T-cell (primary cell): Measurements from ENCODE around the gene FKTN. TPM values are rescaled to one million over a fixed set of nuclear protein-coding genes. Genes with fewer than 3 reads are reported as not detected.

Experiments used
- ATAC-seq, 4 experiments: fragments of 200-7000 bp in 3 of 4; fragments of 150-1000 bp in 1 of 4; cut with Tn5 transposase; replicated peaks in 1 of 4; 1 replicate in 3 of 4; 2 replicates in 1 of 4; pipeline ENCODE4 v1.10.0; 2021; ENCODE audit warnings: moderate library complexity in 3 of 4, mild to moderate bottlenecking in 2 of 4, moderate number of reproducible peaks in 1 of 4
- CTCF ChIA-PET, 2 donors: fragments of 300-600 bp; sonication (Branson Sonifier 250); formaldehyde crosslinking; loops; one replicate each; lab custom pipeline; 2022; ENCODE audit warnings: antibody characterized with exemption in 2 of 2; lab: Charles Lee
- POLR2A ChIA-PET, 2 donors: fragments of 300-600 bp; sonication (Branson Sonifier 250); formaldehyde crosslinking; loops; one replicate each; lab custom pipeline; 2022; ENCODE audit warnings: antibody characterized with exemption in 2 of 2; lab: Charles Lee
- DNase-seq, 35 experiments: peaks; one replicate each; pipeline versions ENCODE4 v3.0.0 to v3.0.0-alpha.2; 2013 to 2023
- H3K27ac ChIP-seq: one replicate; pipeline ENCODE4 v1.5.1; 2013; ENCODE audit warnings: low read length
- H3K27me3 ChIP-seq, 2 experiments: replicated peaks in 1 of 2; 1 replicate in 1 of 2; 2 replicates in 1 of 2; pipeline versions ENCODE4 v1.6.1 to v1.7.0; 2013; ENCODE audit warnings: low read length in 1 of 2, mixed read lengths in 1 of 2; ENCODE audit not compliant: control insufficient read depth in 2 of 2, insufficient read depth in 2 of 2; ENCODE audit errors: extremely low read depth in 1 of 2
- H3K36me3 ChIP-seq, 2 donors: 1 replicate in 1 of 2; 2 replicates in 1 of 2; pipeline versions ENCODE4 v1.6.1 to v1.7.0; 2013; ENCODE audit warnings: low read length in 1 of 2; ENCODE audit not compliant: control insufficient read depth in 2 of 2, insufficient read depth in 1 of 2; ENCODE audit errors: extremely low read depth in 1 of 2
- H3K4me1 ChIP-seq, 2 experiments: 1 replicate in 1 of 2; 2 replicates in 1 of 2; pipeline versions ENCODE4 v1.6.1 to v1.7.0; 2013; ENCODE audit warnings: low read length in 2 of 2, mixed read lengths in 1 of 2; ENCODE audit not compliant: insufficient read depth in 2 of 2, control insufficient read depth in 1 of 2; ENCODE audit errors: extremely low read depth in 1 of 2
- H3K4me3 ChIP-seq, 2 donors: 1 replicate in 1 of 2; 2 replicates in 1 of 2; pipeline versions ENCODE4 v1.5.1 to v1.7.0; 2013; ENCODE audit warnings: mild to moderate bottlenecking in 2 of 2, low read length in 1 of 2, moderate library complexity in 1 of 2; ENCODE audit not compliant: control insufficient read depth in 1 of 2; ENCODE audit errors: extremely low read depth in 1 of 2
- H3K9me3 ChIP-seq: 2 replicates; pipeline ENCODE4 v1.7.0; 2013
- H3K27ac Mint-ChIP-seq, 2 donors: one replicate each; pipeline ENCODE4 v1.8.0; 2020 to 2021; ENCODE audit warnings: mild to moderate bottlenecking in 2 of 2, mixed read lengths in 2 of 2
- H3K27me3 Mint-ChIP-seq, 2 donors: one replicate each; pipeline ENCODE4 v1.8.0; 2021 to 2022; ENCODE audit warnings: mixed read lengths in 2 of 2
- H3K36me3 Mint-ChIP-seq: one replicate; pipeline ENCODE4 v1.8.0; 2021; ENCODE audit warnings: mixed read lengths
- H3K4me1 Mint-ChIP-seq, 3 donors: one replicate each; pipeline ENCODE4 v1.8.0; 2020 to 2022; ENCODE audit warnings: mixed read lengths in 3 of 3, mild to moderate bottlenecking in 1 of 3
- H3K4me3 Mint-ChIP-seq, 3 donors: one replicate each; pipeline ENCODE4 v1.8.0; 2020 to 2022; ENCODE audit warnings: mild to moderate bottlenecking in 3 of 3, mixed read lengths in 3 of 3, moderate library complexity in 3 of 3
- H3K9me3 Mint-ChIP-seq, 3 donors: one replicate each; pipeline ENCODE4 v1.8.0; 2020 to 2022; ENCODE audit warnings: mixed read lengths in 3 of 3
- WGBS: methylation state at CpG from one replicate; pipeline ENCODE4 v1.1.5; 2013; ENCODE audit warnings: missing lambda C conversion rate; ENCODE audit not compliant: insufficient coverage; 5-methylcytosine and 5-hydroxymethylcytosine counted together
- total RNA-seq, 35 experiments: library from RNA in 6 of 35; stranded (reverse) in 6 of 35; fragments of 120-200 nt in 1 of 35; gene quantifications; one replicate each; pipeline versions ENCODE4 v1.2.1 to v1.2.4 and lab custom pipeline; 2013 to 2026

The FKTN gene
- total RNA-seq, 5 donors from 2014 or later (not counting 1 experiment from before 2014, with no cell fraction given) = 7.4 to 12.5 (median 10.0) TPM

- CTCF ChIA-PET = no interaction called here
- WGBS = 57% methylated on average over 1 of the region's 3 CpGs
Observed at GRCh38 chr9:105670775-105671174, 112.8 kb downstream of the FKTN start.

GRCh38 chr9:105672711-105673234, 114.8 kb downstream of the FKTN start:
- Mint-ChIP-seq H3K4me1 (peaks cover 0 to 4% (median 0%) of the 10 kb centered on the region in 3 donors), H3K4me3 (no peak overlapping the region), H3K27me3 (peaks cover 3% of the 10 kb centered on the region in 2 donors), H3K27ac (no peak overlapping the region), H3K9me3 (no peaks in the 10 kb centered on the region), H3K36me3 (no peaks in the 10 kb centered on the region)
- no peak overlapping the region for H3K4me3 ChIP-seq
- H3K27ac ChIP-seq = no peak overlapping the region
- H3K27me3 ChIP-seq = peaks cover 0 to 4% of the 10 kb centered on the region in 2 experiments
- H3K4me1 ChIP-seq = no peaks in the 10 kb centered on the region
- ATAC-seq (no peak), DNase-seq (no peak)
- ChIA-PET POLR2A (no interaction called here), CTCF (no interaction called here)
- H3K9me3 ChIP-seq = no peaks in the 10 kb centered on the region
- WGBS = 22% methylated on average over 2 of the region's 3 CpGs
- H3K36me3 ChIP-seq = no peaks in the 10 kb centered on the region

More at GRCh38 chr9:105670775-105671174, 112.8 kb downstream of the FKTN start:
- Mint-ChIP-seq H3K27ac (no peak overlapping the region), H3K27me3 (peaks cover 3 to 5% of the 10 kb centered on the region in 2 donors), H3K4me1 (peaks cover 0 to 4% (median 0%) of the 10 kb centered on the region in 3 donors), H3K36me3 (no peaks in the 10 kb centered on the region), H3K4me3 (no peak overlapping the region), H3K9me3 (no peaks in the 10 kb centered on the region)
- POLR2A ChIA-PET = no interaction called here
- Histone ChIP-seq H3K36me3 (no peaks in the 10 kb centered on the region), H3K4me1 (no peaks in the 10 kb centered on the region), H3K4me3 (no peak overlapping the region), H3K9me3 (no peaks in the 10 kb centered on the region), H3K27me3 (peaks cover 0 to 4% of the 10 kb centered on the region in 2 experiments), H3K27ac (no peak overlapping the region)
- ATAC-seq = no peak
- DNase-seq = no peak

GRCh38 chr9:105673850-105674387, 116.0 kb downstream of the FKTN start:
- no peaks in the 10 kb centered on the region for H3K36me3 Mint-ChIP-seq
- Histone ChIP-seq H3K9me3 (no peaks in the 10 kb centered on the region), H3K36me3 (no peaks in the 10 kb centered on the region), H3K4me1 (no peaks in the 10 kb centered on the region), H3K27ac (no peak overlapping the region), H3K4me3 (no peak overlapping the region), H3K27me3 (peaks cover 0 to 4% of the 10 kb centered on the region in 2 experiments)
- no peak overlapping the region for H3K27ac Mint-ChIP-seq
- H3K4me3 Mint-ChIP-seq = no peak overlapping the region
- ChIA-PET CTCF (interaction anchor here in 1 of 2 donors (0.5 kb wide), 1 partner anchor 506 kb away, joined by 3 read pairs; no protein-coding TSS in a partner anchor), POLR2A (no interaction called here)
- ATAC-seq (no peak), DNase-seq (no peak)
- peaks cover 0 to 4% (median 0%) of the 10 kb centered on the region in 3 donors for H3K4me1 Mint-ChIP-seq
- WGBS = 0% methylated on average over 1 of the region's 3 CpGs
- no peaks in the 10 kb centered on the region for H3K9me3 Mint-ChIP-seq
- peaks cover 3% of the 10 kb centered on the region in 2 donors for H3K27me3 Mint-ChIP-seq

GRCh38 chr9:105676351-105676923, 118.5 kb downstream of the FKTN start:
- POLR2A ChIA-PET = no interaction called here
- no peak overlapping the region for H3K27ac Mint-ChIP-seq
- no peaks in the 10 kb centered on the region for H3K9me3 ChIP-seq

GRCh38 chr9:105678163-105678562, 120.2 kb downstream of the FKTN start:
- H3K4me1 ChIP-seq = no peaks in the 10 kb centered on the region
- 91% methylated on average over 1 of the region's 1 CpG for WGBS
- Mint-ChIP-seq H3K4me1 (no peaks in the 10 kb centered on the region), H3K9me3 (no peaks in the 10 kb centered on the region), H3K27ac (no peak overlapping the region), H3K27me3 (no peaks in the 10 kb centered on the region), H3K36me3 (no peaks in the 10 kb centered on the region), H3K4me3 (no peak overlapping the region)
- no peak for DNase-seq
- ChIA-PET CTCF (no interaction called here), POLR2A (no interaction called here)
- ATAC-seq = no peak
- H3K36me3 ChIP-seq = no peaks in the 10 kb centered on the region
- no peak overlapping the region for H3K4me3 ChIP-seq
- H3K27ac ChIP-seq = no peak overlapping the region
- H3K9me3 ChIP-seq = no peaks in the 10 kb centered on the region
- peaks cover 0 to 4% of the 10 kb centered on the region in 2 experiments for H3K27me3 ChIP-seq

More at GRCh38 chr9:105676351-105676923, 118.5 kb downstream of the FKTN start:
- WGBS = 95% methylated on average over 4 of the region's 6 CpGs
- Mint-ChIP-seq H3K36me3 (no peaks in the 10 kb centered on the region), H3K27me3 (no peaks in the 10 kb centered on the region), H3K4me1 (peaks cover 0 to 4% (median 0%) of the 10 kb centered on the region in 3 donors), H3K4me3 (no peak overlapping the region), H3K9me3 (no peaks in the 10 kb centered on the region)
- DNase-seq (no peak), ATAC-seq (no peak)
- CTCF ChIA-PET = no interaction called here
- H3K27me3 ChIP-seq = peaks cover 0 to 4% of the 10 kb centered on the region in 2 experiments
- no peaks in the 10 kb centered on the region for H3K36me3 ChIP-seq
- no peak overlapping the region for H3K27ac ChIP-seq
- H3K4me1 ChIP-seq = no peaks in the 10 kb centered on the region
- H3K4me3 ChIP-seq = no peak overlapping the region

- H3K36me3 ChIP-seq = no peaks in the 10 kb centered on the region
- peaks cover 0 to 4% of the 10 kb centered on the region in 2 experiments for H3K27me3 ChIP-seq
- POLR2A ChIA-PET = no interaction called here
- WGBS = no CpG with 5 or more reads among the region's 1 CpG
- no peak for ATAC-seq
- CTCF ChIA-PET = no interaction called here
- Mint-ChIP-seq H3K4me3 (no peak overlapping the region), H3K4me1 (no peaks in the 10 kb centered on the region), H3K27me3 (no peaks in the 10 kb centered on the region), H3K27ac (no peak overlapping the region), H3K9me3 (no peaks in the 10 kb centered on the region), H3K36me3 (no peaks in the 10 kb centered on the region)
- no peaks in the 10 kb centered on the region for H3K4me1 ChIP-seq
- DNase-seq = no peak
- H3K4me3 ChIP-seq = no peak overlapping the region
- no peak overlapping the region for H3K27ac ChIP-seq
- H3K9me3 ChIP-seq = no peaks in the 10 kb centered on the region
Observed at GRCh38 chr9:105678781-105679180, 120.8 kb downstream of the FKTN start.
